Activated CD4-positive, alpha-beta T cell treated with anti-CD3 and anti-CD28 coated beads, Interleukin-2, amount 50 U/mL, for 24 hours (primary cell): Measurements from ENCODE around the gene PRKCE.

Experiments used
- DNase-seq, 2 donors: peaks; one replicate each; pipeline ENCODE4 v3.0.0-alpha.2; 2020; ENCODE audit warnings: low read depth in 1 of 2, low spot score in 1 of 2

PRKCE gene

GRCh38 chr2:46095830-46096229, 444.4 kb downstream of the PRKCE start:
- no peak for DNase-seq

DNA sequence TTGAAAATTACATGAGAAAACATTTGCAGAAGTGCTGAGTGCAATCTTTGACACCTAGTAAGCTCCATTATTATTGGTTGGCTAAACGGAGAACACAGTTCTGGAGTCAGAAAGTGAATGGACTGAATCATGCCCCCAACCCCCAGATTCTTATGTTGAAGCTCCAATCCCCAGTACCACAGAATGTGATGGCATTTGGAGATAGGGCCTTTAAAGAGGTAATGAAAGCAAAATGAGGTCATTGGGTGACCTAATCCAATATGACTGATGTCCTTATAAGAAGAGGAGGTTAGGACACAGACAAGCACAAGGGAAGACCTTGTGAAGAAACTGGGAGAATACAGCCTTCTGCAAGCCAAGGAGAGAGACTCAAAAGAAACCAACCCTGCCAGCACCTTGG, 444.8 kb downstream of the PRKCE start:
- DNase-seq, result no peak

- DNase-seq, result no peak
Measured at GRCh38 chr2:46097714-46098480, 446.4 kb downstream of the PRKCE start.

- DNase-seq, result no peak
Measured at GRCh38 chr2:46098621-46099062, 447.2 kb downstream of the PRKCE start.

DNA sequence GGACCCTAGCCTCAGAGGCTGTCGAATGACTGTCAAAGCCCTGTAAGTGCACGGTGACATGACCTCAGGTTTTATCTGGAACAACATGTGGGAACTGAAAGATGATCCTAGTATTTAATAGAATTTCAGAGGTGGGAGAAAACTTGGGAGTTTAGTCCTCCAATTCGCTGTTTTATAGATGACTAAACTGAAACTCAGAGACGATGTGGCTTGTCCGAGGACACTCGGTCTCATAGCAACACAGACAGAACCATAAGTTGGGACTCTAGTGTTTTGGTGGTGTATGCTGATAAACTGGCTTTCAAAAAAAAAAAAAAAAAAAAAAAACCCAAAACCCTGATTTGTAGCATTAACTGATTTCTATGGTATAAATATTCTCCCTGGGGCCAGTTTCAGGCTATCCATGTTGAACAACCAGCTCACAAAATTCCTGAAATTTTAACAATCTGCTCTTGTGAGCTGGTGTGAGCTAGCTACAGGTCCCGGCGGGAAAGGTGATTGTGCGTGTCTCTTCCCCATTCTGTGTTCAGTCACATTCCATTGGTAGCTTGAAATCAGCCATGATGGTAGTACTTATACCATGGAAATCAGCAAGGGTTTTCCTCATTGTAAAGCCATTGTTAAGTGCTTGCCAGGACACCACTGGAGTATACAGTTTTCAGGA, 450.2 kb downstream of the PRKCE start:
- DNase-seq, result no peak

DNA sequence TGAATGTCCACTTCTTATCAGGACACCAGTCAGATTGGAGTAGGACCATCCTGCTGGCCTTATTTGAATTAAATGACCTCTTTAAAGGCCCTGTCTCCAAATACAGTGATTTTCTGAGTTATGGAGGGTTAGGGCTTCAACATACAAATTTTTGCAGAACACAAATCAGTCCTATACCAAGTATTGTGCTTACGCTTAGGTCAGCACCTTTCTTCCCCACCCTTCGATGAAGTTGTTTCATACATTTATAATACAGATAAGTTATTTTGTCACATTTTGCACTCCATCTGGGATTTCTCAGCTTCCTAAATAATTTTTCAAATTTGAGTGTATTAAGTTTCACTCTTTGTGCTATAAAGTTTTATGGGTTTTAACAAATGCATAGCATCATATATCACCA, 455.2 kb downstream of the PRKCE start:
- DNase-seq, result no peak

GRCh38 chr2:46114996-46115395, 463.5 kb downstream of the PRKCE start:
- no peak for DNase-seq

GRCh38 chr2:46116150-46116549, 464.7 kb downstream of the PRKCE start:
- no peak for DNase-seq

GRCh38 chr2:46116553-46116991, 465.1 kb downstream of the PRKCE start:
- no peak for DNase-seq

GRCh38 chr2:46117379-46117778, 465.9 kb downstream of the PRKCE start:
- DNase-seq, result no peak

DNA sequence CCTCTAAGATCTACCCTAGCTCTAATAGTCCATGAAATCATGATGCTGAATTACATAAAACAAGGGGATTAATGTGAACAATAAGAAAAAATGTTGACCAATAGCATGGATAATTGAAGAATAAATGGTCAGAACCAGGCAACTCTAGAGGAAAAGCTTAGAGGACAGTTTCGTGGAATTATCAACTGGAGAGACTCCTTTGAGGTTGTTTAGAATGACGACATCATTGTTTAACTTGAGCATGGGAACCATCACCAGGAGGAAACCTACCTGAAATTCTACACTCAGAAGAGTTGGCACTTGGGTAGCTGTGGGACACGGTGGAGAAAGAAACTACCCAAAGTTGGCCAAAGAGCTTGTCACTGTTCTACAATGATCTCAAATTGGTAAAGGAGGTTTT, 466.5 kb downstream of the PRKCE start:
- DNase-seq, result no peak

- no peak for DNase-seq
Measured at GRCh38 chr2:46118656-46119371, 467.3 kb downstream of the PRKCE start.

GRCh38 chr2:46119453-46119852, 468.0 kb downstream of the PRKCE start:
- no peak for DNase-seq

DNA sequence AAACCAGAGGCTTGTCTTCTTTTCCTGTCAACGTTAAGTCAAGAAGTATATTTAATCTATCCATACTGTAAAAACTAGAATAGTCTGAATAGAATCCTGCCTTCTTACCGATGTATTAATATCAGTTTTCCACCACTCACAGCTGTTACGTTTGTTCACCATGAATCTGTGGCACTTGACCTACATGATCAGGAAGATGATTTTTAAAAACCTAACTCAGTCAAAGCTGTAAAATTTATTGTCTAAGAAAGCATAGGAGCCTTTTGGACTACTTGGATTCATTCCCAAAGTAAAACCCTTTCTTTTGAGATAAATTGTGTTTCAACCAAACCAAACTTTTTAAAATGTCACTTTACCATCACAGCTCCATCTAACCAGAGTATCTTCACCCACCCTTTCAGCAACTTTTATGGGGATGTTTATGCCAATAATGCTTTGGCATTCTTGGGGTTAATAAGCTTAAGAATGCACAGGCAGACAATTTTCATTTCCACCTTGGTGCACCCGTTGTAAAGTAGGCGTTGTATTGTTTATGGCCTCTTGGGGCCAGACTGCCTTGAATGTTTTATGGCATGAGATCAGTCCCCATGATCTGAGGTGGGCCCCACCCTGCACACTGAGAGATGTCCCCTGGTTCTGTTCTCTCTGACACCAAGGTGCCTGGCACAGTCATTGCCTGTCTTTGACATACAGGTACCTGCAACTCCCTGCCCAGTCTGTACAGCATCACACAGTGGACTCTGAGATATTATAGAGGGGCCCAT, 469.5 kb downstream of the PRKCE start:
- no peak for DNase-seq

GRCh38 chr2:46122318-46122976, 471.0 kb downstream of the PRKCE start:
- no peak for DNase-seq

DNA sequence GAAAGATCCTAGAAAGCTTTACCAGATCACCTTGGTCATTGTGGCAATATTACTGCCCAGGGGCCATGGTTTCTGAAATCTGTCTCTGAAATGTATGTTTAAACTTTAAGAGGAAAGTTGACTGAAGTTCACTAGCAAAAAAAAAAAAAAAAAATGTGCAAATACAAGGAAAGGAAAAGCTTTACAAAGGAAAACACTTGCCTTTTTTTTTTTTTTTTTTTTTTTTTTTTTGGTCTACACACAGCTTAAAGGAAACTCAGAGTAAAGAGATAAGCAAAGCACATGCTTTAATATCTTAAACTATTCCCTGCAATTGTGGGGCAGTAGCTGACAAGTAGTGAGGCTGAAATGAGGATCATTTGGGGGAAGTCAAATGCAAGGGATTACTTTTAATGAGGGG, 471.5 kb downstream of the PRKCE start:
- no peak for DNase-seq

GRCh38 chr2:46125798-46126197, 474.3 kb downstream of the PRKCE start:
- DNase-seq, result no peak

GRCh38 chr2:46126571-46126970, 475.1 kb downstream of the PRKCE start:
- DNase-seq, result no peak

DNA sequence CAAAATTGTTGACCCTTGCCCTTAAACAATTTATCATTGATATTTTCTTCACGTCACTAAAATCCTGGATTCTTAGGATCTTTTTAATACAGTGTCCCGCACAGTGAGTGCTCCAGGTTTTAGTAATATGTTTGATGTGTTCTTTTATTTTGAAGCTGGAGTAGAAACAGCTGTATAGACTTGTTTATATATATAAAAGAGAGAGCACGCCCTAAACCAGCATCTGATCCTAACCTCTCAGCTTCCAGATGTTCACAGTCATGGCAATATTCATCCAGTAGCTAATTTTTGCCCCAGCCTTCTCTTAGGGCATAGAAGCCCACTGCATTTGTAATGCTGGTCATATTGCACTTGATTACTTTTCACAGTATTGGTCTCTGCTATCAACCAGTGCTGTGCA, 475.7 kb downstream of the PRKCE start:
- no peak for DNase-seq

DNA sequence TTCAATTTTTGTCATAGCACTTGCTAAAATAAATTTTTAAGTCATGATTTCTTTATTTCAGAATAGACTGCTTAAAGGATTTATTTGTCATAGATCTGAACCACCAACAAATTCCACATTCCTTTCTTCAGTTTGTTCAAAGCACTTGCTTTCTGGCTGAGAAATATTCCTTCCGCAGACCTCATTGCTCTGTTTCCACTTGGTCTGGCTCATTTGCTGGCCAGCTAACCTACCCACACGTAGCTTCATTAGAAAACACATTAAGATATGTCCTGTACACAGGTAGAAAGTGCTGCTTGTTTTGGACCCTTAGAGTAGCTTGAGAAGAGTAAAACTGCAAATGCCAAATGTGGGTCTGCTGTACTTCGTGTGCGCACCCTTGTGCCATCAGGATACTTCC, 479.0 kb downstream of the PRKCE start:
- no peak for DNase-seq

DNA sequence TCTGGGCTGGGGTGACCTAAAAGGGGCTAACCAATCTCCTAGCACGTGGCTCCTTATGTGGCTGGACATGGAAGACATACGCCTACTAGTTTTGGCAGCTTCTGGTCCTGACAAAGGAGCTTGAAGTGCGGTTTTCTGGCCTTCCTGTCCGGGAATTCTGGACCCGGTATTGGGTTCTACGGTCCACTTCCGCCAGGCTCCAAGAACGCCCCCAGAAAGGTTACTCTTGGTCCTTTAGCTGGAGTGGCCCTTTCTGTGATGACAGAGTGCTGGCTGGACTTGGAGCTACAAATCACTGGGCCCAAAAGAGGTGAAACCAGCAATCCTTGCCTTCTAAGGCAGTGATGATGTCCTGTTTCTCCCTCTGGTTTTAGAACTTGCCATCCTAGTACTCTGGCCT, 481.5 kb downstream of the PRKCE start:
- DNase-seq, result no peak
